ENCODE measurements around the gene KIAA1958. TPM values are rescaled to one million over a fixed set of nuclear protein-coding genes. Genes with fewer than 3 reads are reported as not detected.

The KIAA1958 gene
- total RNA-seq, 1 experiment from 2014 or later = 4.2 TPM

DNA sequence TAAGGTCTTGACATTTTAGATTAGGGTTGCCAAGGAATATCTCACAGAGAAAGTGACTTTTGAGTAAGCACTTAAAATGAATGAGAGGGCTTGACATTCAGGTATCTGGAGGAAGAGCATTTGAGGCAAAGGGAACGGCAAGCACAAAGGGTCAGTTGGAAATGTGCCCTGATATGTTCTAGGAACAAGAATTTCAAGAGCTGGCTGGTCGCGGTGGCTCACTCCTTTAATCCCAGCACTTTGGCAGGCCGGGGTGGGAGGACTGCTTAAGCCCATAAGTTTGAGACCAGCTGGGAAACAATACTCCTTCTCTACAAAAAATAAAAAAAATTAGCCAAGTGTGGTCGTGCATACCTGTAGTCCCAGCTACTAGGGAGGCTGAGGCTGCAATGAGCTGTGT lies 16.5 kb downstream of the KIAA1958 start:
- ChIA-PET POLR2A (ENCODE audit: unreplicated experiment) (no interaction called here), CTCF (no interaction called here)
- Histone ChIP-seq H3K4me2 (ENCODE audit: low read length) (no peak overlapping the region), H3K36me3 (ENCODE audit: low read depth, low read length) (no peaks in the 10 kb centered on the region), H2AFZ (ENCODE audit: low read length) (no peak overlapping the region), H3K27me3 (ENCODE audit: low read length) (no peaks in the 10 kb centered on the region), H3K4me1 (ENCODE audit: insufficient read depth, low read length) (peaks cover 12% of the 10 kb centered on the region), H3K9ac (ENCODE audit: low read length) (no peak overlapping the region), H3K4me3 (ENCODE audit: low read length) (no peak overlapping the region), H3F3A (ENCODE audit: low read length, unreplicated experiment) (no peaks in the 10 kb centered on the region), H3K9me2 (replicated peaks; ENCODE audit: low read length) (no peaks in the 10 kb centered on the region), H4K20me1 (ENCODE audit: low read length) (no peaks in the 10 kb centered on the region), H3K9me3 (ENCODE audit: low read length) (no peaks in the 10 kb centered on the region), H3K27ac (ENCODE audit: low read length) (no peak overlapping the region), H3K79me2 (ENCODE audit: low read length) (0 out of 2 replicates have a peak, but pooled peaks cover 8% of the 10 kb centered on the region)
- ATAC-seq (no peak), DNase-seq (no peak)
- TF ChIP-seq CTCF (conservative IDR thresholded peaks at IDR 0.05; ENCODE audit: low read depth, low read length) (no peak), EZH2phosphoT487 (IDR thresholded peaks at IDR 0.05; ENCODE audit: borderline replicate concordance, low read length) (no peak), EZH2 (IDR thresholded peaks at IDR 0.05; ENCODE audit: low read length, unreplicated experiment) (no peak)
- intact Hi-C loops (cut with micrococcal nuclease) = no loop called here
- no TSS peak for BruUV-seq (replicated peaks)

DNA sequence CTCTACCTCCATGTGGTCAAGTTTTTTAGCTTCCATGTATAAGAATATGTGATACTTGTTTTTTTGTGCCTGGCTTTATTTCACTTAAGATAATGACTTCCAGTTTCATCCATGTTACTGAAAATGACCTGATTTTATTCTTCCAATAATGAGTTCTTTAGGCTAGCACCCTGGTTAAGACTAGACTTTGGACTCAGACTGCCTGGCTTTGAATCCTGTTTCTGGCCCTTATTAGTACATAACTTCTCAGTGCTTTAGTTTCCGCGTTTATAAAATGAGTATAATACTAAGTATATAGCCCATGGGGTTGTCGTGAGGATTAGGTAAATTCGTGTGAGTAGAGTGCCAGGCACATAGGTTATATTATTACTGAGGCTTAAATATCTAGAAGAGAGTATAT lies 18.5 kb downstream of the KIAA1958 start:
- Histone ChIP-seq H3K79me2 (ENCODE audit: low read length) (no peaks in the 10 kb centered on the region), H3K9me3 (ENCODE audit: low read length) (no peaks in the 10 kb centered on the region), H3K9me2 (replicated peaks; ENCODE audit: low read length) (no peaks in the 10 kb centered on the region), H3K4me3 (ENCODE audit: low read length) (no peak overlapping the region), H3K27me3 (ENCODE audit: low read length) (no peaks in the 10 kb centered on the region), H3K9ac (ENCODE audit: low read length) (no peak overlapping the region), H2AFZ (ENCODE audit: low read length) (no peak overlapping the region), H3K4me2 (ENCODE audit: low read length) (no peak overlapping the region), H3F3A (ENCODE audit: low read length, unreplicated experiment) (no peaks in the 10 kb centered on the region), H4K20me1 (ENCODE audit: low read length) (no peaks in the 10 kb centered on the region), H3K4me1 (ENCODE audit: insufficient read depth, low read length) (peaks cover 12% of the 10 kb centered on the region), H3K27ac (ENCODE audit: low read length) (no peak overlapping the region), H3K36me3 (ENCODE audit: low read depth, low read length) (no peaks in the 10 kb centered on the region)
- ATAC-seq (no peak), DNase-seq (no peak)
- no TSS peak for BruUV-seq (replicated peaks)
- ChIA-PET CTCF (no interaction called here), POLR2A (ENCODE audit: unreplicated experiment) (no interaction called here)
- intact Hi-C loops (cut with micrococcal nuclease) = no loop called here
- TF ChIP-seq EZH2 (IDR thresholded peaks at IDR 0.05; ENCODE audit: low read length, unreplicated experiment) = no peak
- no peak for TF ChIP-seq EZH2phosphoT487 (IDR thresholded peaks at IDR 0.05; ENCODE audit: borderline replicate concordance, low read length)
- TF ChIP-seq CTCF (conservative IDR thresholded peaks at IDR 0.05; ENCODE audit: low read depth, low read length) = no peak

DNA sequence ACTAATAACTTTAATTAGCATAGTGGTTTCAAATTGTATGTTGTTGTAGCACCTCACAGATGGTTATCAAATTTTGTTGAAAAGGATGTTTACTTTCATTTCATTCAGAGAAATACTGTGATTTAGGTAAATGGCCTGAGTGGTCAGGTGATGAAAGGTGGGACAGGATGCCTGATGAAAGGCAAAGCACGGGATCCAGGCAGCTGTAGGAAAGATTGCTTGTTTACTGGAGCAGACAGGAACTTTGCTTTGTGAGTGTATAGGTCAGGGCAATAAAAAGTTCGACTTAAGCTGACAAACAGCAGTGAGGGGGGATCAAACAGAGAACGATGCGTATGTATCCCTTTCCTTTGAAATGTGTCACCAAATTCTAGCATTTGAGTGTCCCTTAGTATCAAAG lies 19.0 kb downstream of the KIAA1958 start:
- no peak overlapping the region for H3K4me2 ChIP-seq (ENCODE audit: low read length)
- H3K27me3 ChIP-seq (ENCODE audit: low read length) = no peaks in the 10 kb centered on the region
- H3K9me2 ChIP-seq (replicated peaks; ENCODE audit: low read length) = no peaks in the 10 kb centered on the region
- H3K79me2 ChIP-seq (ENCODE audit: low read length) = no peaks in the 10 kb centered on the region
- POLR2A ChIA-PET (ENCODE audit: unreplicated experiment) = no interaction called here
- BruUV-seq (replicated peaks) = no TSS peak
- CTCF ChIA-PET = no interaction called here
- DNase-seq (no peak), ATAC-seq (no peak)
- no peaks in the 10 kb centered on the region for H3K9me3 ChIP-seq (ENCODE audit: low read length)
- H3K36me3 ChIP-seq (ENCODE audit: low read depth, low read length) = no peaks in the 10 kb centered on the region
- peaks cover 12% of the 10 kb centered on the region for H3K4me1 ChIP-seq (ENCODE audit: insufficient read depth, low read length)
- no peak overlapping the region for H3K4me3 ChIP-seq (ENCODE audit: low read length)
- TF ChIP-seq EZH2 (IDR thresholded peaks at IDR 0.05; ENCODE audit: low read length, unreplicated experiment) = no peak
- no peak for TF ChIP-seq CTCF (conservative IDR thresholded peaks at IDR 0.05; ENCODE audit: low read depth, low read length)
- TF ChIP-seq EZH2phosphoT487 (IDR thresholded peaks at IDR 0.05; ENCODE audit: borderline replicate concordance, low read length) = no peak
- no peaks in the 10 kb centered on the region for H3F3A ChIP-seq (ENCODE audit: low read length, unreplicated experiment)
- H4K20me1 ChIP-seq (ENCODE audit: low read length) = no peaks in the 10 kb centered on the region
- intact Hi-C loops (cut with micrococcal nuclease) = no loop called here
- no peak overlapping the region for H2AFZ ChIP-seq (ENCODE audit: low read length)
- H3K9ac ChIP-seq (ENCODE audit: low read length) = no peak overlapping the region
- no peak overlapping the region for H3K27ac ChIP-seq (ENCODE audit: low read length)
